Left ventricle myocardium inferior (tissue), 1 donor: ENCODE data around the gene HDAC6. TPM values are rescaled to one million over a fixed set of nuclear protein-coding genes. Genes with fewer than 3 reads are reported as not detected.

ENCODE experiments used
- DNase-seq: peaks from one replicate; pipeline ENCODE4 v3.0.0-alpha.2; 2020
- H3K27ac ChIP-seq: fragments of 200-600 bp; replicated peaks from 2 replicates; pipeline ENCODE4 v1.8.0; 2021
- H3K27me3 ChIP-seq: fragments of 200-600 bp; 2 replicates; pipeline ENCODE4 v1.8.0; 2021; ENCODE audit warnings: low read depth
- H3K36me3 ChIP-seq: fragments of 200-600 bp; 2 replicates; pipeline ENCODE4 v1.8.0; 2021
- H3K4me1 ChIP-seq: fragments of 200-600 bp; 2 replicates; pipeline ENCODE4 v1.8.0; 2021
- H3K4me3 ChIP-seq: fragments of 200-600 bp; 2 replicates; pipeline ENCODE4 v1.8.0; 2021; ENCODE audit warnings: mild to moderate bottlenecking, moderate library complexity
- H3K9me3 ChIP-seq: fragments of 200-600 bp; replicated peaks from 2 replicates; pipeline ENCODE4 v1.8.0; 2021
- intact Hi-C: fragments of 100-400 bp; cut with micrococcal nuclease; formaldehyde crosslinking; loops from one replicate; pipeline ENCODE4 v1.11.0; 2022
- total RNA-seq: library from RNA; stranded (reverse); fragmentation: NEBNext Ultra II Directional; extraction: Animal tissue kit (Norgen Biotek cat#: 25700); gene quantifications from one replicate; pipeline ENCODE4 v1.2.1, GENCODE V29; 2021
- TF ChIP-seq, protein P1 (sequence below): fragments of 200-600 bp; IDR thresholded peaks from 2 replicates; pipeline ENCODE4 v1.8.0; 2021; ENCODE audit warnings: antibody characterized with exemption, mild to moderate bottlenecking, borderline replicate concordance
- donor health status: DM: no; HTN: yes; CAD: no; lungs with severe emphysema.

The HDAC6 gene
- total RNA-seq, 1 donor from 2014 or later, result 39.7 TPM

- Histone ChIP-seq H3K36me3 (no peaks in the 10 kb centered on the region), H3K4me1 (no peaks in the 10 kb centered on the region), H3K9me3 (no peaks in the 10 kb centered on the region), H3K27me3 (peaks cover 16% of the 10 kb centered on the region), H3K27ac (no peak overlapping the region), H3K4me3 (no peak overlapping the region)
- intact Hi-C loops, result no loop called here
- TF ChIP-seq, protein P1, sequence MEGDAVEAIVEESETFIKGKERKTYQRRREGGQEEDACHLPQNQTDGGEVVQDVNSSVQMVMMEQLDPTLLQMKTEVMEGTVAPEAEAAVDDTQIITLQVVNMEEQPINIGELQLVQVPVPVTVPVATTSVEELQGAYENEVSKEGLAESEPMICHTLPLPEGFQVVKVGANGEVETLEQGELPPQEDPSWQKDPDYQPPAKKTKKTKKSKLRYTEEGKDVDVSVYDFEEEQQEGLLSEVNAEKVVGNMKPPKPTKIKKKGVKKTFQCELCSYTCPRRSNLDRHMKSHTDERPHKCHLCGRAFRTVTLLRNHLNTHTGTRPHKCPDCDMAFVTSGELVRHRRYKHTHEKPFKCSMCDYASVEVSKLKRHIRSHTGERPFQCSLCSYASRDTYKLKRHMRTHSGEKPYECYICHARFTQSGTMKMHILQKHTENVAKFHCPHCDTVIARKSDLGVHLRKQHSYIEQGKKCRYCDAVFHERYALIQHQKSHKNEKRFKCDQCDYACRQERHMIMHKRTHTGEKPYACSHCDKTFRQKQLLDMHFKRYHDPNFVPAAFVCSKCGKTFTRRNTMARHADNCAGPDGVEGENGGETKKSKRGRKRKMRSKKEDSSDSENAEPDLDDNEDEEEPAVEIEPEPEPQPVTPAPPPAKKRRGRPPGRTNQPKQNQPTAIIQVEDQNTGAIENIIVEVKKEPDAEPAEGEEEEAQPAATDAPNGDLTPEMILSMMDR, result no peak
- no peak for DNase-seq
Measured at GRCh38 chrX:48789366-48790220, 12.3 kb upstream of the HDAC6 start.

DNA sequence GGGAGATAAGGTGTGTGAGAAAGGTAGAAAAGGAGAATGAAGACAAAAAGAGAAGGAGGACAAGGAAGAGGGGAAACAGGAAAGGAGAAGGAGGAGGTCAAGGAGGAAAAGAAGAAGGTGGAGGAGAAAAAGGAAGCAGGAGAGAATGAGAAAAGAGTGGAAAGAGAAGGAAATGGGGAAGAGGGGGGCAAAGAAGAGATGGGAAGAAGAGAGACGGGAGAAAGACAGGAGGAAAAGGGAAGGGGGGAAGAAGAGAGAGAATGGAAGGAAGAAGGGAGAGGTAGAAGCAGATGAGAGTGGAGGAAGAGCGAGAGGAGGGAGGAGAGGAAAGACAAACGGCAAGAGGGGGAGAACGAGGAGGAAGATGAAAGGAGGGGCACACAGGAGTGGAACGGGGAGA lies 11.4 kb upstream of the HDAC6 start:
- TF ChIP-seq, protein P1, result no peak
- no peaks in the 10 kb centered on the region for H3K36me3 ChIP-seq
- H3K4me1 ChIP-seq, result no peaks in the 10 kb centered on the region
- intact Hi-C loops, result no loop called here
- H3K27ac ChIP-seq, result no peak overlapping the region
- H3K9me3 ChIP-seq, result no peaks in the 10 kb centered on the region
- no peak for DNase-seq
- no peak overlapping the region for H3K4me3 ChIP-seq
- H3K27me3 ChIP-seq, result peaks cover 16% of the 10 kb centered on the region

- intact Hi-C loops, result no loop called here
- Histone ChIP-seq H3K4me3 (no peak overlapping the region), H3K4me1 (no peaks in the 10 kb centered on the region), H3K9me3 (no peaks in the 10 kb centered on the region), H3K27me3 (peaks cover 16% of the 10 kb centered on the region), H3K27ac (no peak overlapping the region), H3K36me3 (no peaks in the 10 kb centered on the region)
- no peak for DNase-seq
- TF ChIP-seq, protein P1, result no peak
Measured at GRCh38 chrX:48791063-48791820, 10.6 kb upstream of the HDAC6 start.

DNA sequence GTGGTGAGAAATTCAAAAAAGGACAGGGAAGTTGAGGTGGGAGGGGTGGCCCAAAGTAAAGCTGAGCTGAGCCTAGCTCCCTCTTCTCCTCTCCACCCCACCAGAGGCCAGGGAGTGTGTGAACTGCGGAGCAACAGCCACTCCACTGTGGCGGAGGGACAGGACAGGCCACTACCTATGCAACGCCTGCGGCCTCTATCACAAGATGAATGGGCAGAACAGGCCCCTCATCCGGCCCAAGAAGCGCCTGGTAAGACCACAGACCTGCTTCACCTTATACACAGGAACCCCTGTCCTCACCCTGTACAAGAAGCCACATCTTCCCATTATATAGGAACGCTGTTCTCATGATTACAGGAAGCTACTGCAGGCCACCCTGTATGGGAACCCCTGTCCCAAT lies 9.6 kb upstream of the HDAC6 start:
- no peak overlapping the region for H3K4me3 ChIP-seq
- intact Hi-C loops, result no loop called here
- H3K4me1 ChIP-seq, result no peaks in the 10 kb centered on the region

GRCh38 chrX:48793935-48794334 lies 7.9 kb upstream of the HDAC6 start:
- no peak overlapping the region for H3K4me3 ChIP-seq
- intact Hi-C loops, result no loop called here
- DNase-seq, result no peak
- no peaks in the 10 kb centered on the region for H3K4me1 ChIP-seq
- H3K27ac ChIP-seq, result no peak overlapping the region
- no peaks in the 10 kb centered on the region for H3K27me3 ChIP-seq
- H3K36me3 ChIP-seq, result no peaks in the 10 kb centered on the region
- TF ChIP-seq, protein P1, result no peak
- no peaks in the 10 kb centered on the region for H3K9me3 ChIP-seq

More for the DNA sequence above, 9.6 kb upstream of the HDAC6 start:
- no peaks in the 10 kb centered on the region for H3K36me3 ChIP-seq
- peaks cover 6% of the 10 kb centered on the region for H3K27me3 ChIP-seq
- DNase-seq, result no peak
- no peaks in the 10 kb centered on the region for H3K9me3 ChIP-seq
- TF ChIP-seq, protein P1, result no peak
- no peak overlapping the region for H3K27ac ChIP-seq
